ENCODE measurements around the gene NPY1R.

DNA sequence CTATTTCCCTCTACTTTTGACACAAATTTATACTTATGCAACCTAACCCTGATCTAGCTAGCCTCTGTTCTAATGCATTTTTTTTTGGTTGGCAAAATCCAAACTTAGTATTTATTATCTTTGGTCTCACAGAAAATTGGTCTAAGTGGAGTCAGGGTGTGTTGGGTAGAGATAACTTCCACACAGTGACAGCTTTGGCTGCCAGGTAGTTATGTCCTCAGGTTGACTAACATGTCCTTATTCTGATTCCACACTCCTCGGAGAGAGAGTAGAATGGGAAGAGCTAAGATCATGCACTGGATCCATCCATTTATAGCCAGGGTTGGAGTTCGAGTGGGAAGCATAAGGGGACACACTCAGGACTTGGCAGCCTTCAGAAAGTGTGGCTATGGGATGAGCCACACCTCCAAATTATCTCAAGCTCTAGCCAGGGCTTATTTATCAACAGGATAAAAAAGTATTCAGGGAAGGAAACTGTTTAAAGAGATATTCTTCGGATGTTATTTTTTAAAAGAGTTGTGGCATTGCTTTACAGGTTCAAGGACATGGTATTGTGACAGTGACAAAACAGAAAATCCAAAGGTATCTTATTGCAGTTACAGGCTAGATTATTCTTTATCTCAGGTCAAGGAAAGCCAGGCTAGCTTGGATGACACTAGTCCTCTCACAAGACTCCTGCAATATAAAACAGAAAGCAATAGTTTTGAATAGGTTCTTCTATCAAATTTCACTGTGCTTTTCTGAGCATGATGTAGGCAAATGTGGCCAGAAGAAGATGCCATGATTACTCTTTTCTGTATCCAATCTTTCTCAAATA, 51.5 kb downstream of the NPY1R start:
- TF ChIP-seq, protein P1, sequence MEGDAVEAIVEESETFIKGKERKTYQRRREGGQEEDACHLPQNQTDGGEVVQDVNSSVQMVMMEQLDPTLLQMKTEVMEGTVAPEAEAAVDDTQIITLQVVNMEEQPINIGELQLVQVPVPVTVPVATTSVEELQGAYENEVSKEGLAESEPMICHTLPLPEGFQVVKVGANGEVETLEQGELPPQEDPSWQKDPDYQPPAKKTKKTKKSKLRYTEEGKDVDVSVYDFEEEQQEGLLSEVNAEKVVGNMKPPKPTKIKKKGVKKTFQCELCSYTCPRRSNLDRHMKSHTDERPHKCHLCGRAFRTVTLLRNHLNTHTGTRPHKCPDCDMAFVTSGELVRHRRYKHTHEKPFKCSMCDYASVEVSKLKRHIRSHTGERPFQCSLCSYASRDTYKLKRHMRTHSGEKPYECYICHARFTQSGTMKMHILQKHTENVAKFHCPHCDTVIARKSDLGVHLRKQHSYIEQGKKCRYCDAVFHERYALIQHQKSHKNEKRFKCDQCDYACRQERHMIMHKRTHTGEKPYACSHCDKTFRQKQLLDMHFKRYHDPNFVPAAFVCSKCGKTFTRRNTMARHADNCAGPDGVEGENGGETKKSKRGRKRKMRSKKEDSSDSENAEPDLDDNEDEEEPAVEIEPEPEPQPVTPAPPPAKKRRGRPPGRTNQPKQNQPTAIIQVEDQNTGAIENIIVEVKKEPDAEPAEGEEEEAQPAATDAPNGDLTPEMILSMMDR (IDR thresholded peaks at IDR 0.05; ENCODE audit: poor library complexity, severe bottlenecking) = no peak
- TF ChIP-seq, protein P2, sequence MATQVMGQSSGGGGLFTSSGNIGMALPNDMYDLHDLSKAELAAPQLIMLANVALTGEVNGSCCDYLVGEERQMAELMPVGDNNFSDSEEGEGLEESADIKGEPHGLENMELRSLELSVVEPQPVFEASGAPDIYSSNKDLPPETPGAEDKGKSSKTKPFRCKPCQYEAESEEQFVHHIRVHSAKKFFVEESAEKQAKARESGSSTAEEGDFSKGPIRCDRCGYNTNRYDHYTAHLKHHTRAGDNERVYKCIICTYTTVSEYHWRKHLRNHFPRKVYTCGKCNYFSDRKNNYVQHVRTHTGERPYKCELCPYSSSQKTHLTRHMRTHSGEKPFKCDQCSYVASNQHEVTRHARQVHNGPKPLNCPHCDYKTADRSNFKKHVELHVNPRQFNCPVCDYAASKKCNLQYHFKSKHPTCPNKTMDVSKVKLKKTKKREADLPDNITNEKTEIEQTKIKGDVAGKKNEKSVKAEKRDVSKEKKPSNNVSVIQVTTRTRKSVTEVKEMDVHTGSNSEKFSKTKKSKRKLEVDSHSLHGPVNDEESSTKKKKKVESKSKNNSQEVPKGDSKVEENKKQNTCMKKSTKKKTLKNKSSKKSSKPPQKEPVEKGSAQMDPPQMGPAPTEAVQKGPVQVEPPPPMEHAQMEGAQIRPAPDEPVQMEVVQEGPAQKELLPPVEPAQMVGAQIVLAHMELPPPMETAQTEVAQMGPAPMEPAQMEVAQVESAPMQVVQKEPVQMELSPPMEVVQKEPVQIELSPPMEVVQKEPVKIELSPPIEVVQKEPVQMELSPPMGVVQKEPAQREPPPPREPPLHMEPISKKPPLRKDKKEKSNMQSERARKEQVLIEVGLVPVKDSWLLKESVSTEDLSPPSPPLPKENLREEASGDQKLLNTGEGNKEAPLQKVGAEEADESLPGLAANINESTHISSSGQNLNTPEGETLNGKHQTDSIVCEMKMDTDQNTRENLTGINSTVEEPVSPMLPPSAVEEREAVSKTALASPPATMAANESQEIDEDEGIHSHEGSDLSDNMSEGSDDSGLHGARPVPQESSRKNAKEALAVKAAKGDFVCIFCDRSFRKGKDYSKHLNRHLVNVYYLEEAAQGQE (IDR thresholded peaks at IDR 0.05; ENCODE audit: borderline replicate concordance) = no peak
- TF ChIP-seq EZH2 (IDR thresholded peaks at IDR 0.05; ENCODE audit: borderline replicate concordance, insufficient read depth, low read length, poor library complexity, severe bottlenecking) (no peak), SMC3 (conservative IDR thresholded peaks at IDR 0.05; ENCODE audit: poor library complexity) (no peak), POLR2AphosphoS5 (IDR thresholded peaks at IDR 0.05) (no peak), MXI1 (conservative IDR thresholded peaks at IDR 0.05; ENCODE audit: poor library complexity, severe bottlenecking) (no peak), EP300 (conservative IDR thresholded peaks at IDR 0.05; ENCODE audit: poor library complexity, severe bottlenecking) (no peak), RAD21 (conservative IDR thresholded peaks at IDR 0.05) (no peak)
